GM10266 (cell line): ENCODE results near the gene DNALI1.
A peak's percentile ranks its signal among the peaks of the same experiment; 100 is the strongest.

Experiments used
- DNase-seq: peaks from one replicate; pipeline ENCODE4 v3.0.0; 2012; ENCODE audit errors: extremely low spot score
- CTCF ChIP-seq: IDR thresholded peaks from 2 replicates; pipeline ENCODE4 v1.5.1; 2012; ENCODE audit warnings: mild to moderate bottlenecking, low read depth; ENCODE audit not compliant: control insufficient read depth, insufficient read depth; ENCODE audit errors: missing control alignments

The DNALI1 gene

GRCh38 chr1:37599940-37600339, 43.2 kb downstream of the DNALI1 start:
- TF ChIP-seq CTCF = no peak
- DNase-seq = no peak

GRCh38 chr1:37601441-37601840, 44.7 kb downstream of the DNALI1 start:
- no peak for TF ChIP-seq CTCF
- DNase-seq = no peak

GRCh38 chr1:37602750-37603694, 46.3 kb downstream of the DNALI1 start:
- DNase-seq = peak; percentile 66
- peak; percentile 66 for TF ChIP-seq CTCF

GRCh38 chr1:37605061-37605650, 48.4 kb downstream of the DNALI1 start:
- TF ChIP-seq CTCF = no peak
- DNase-seq = no peak

- TF ChIP-seq CTCF = no peak
- no peak for DNase-seq
These were observed 49.2 kb downstream of the DNALI1 start for GRCh38 chr1:37605806-37606474.

GRCh38 chr1:37606481-37607263, 49.9 kb downstream of the DNALI1 start:
- TF ChIP-seq CTCF = no peak
- DNase-seq = no peak
